Heart left ventricle (tissue), 16 donors: ENCODE results near the gene FGF10. TPM values are rescaled to one million over a fixed set of nuclear protein-coding genes. Genes with fewer than 3 reads are reported as not detected.

ENCODE experiments used
- ATAC-seq, 4 donors: fragments of 200-7000 bp; cut with Tn5 transposase; one replicate each; pipeline ENCODE4 v1.9.1; 2020 to 2022; ENCODE audit warnings: moderate library complexity in 4 of 4, mild to moderate bottlenecking in 3 of 4, moderate number of reproducible peaks in 1 of 4
- DNase-seq, 5 donors: peaks; one replicate each; pipeline ENCODE4 v3.0.0-alpha.2; 2020
- H3K27ac ChIP-seq, 12 donors: fragments of 200-600 bp; sonication (generic) in 4 of 12; one replicate each; pipeline versions ENCODE4 v1.5.0 to v1.8.0; 2016 to 2022; ENCODE audit warnings: mild to moderate bottlenecking in 2 of 12
- H3K27me3 ChIP-seq, 9 donors: fragments of 200-600 bp; sonication (generic) in 2 of 9; one replicate each; pipeline versions ENCODE4 v1.5.1 to v1.8.0; 2016 to 2022; ENCODE audit warnings: mild to moderate bottlenecking in 3 of 9
- H3K36me3 ChIP-seq, 9 donors: fragments of 200-600 bp; sonication (generic) in 2 of 9; one replicate each; pipeline versions ENCODE4 v1.5.0 to v1.8.0; 2018 to 2022; ENCODE audit warnings: mild to moderate bottlenecking in 2 of 9
- H3K4me1 ChIP-seq, 12 donors: fragments of 200-600 bp; sonication (generic) in 4 of 12; one replicate each; pipeline versions ENCODE4 v1.5.0 to v1.8.0; 2016 to 2022; ENCODE audit warnings: mild to moderate bottlenecking in 3 of 12
- H3K4me3 ChIP-seq, 12 donors: fragments of 200-600 bp; sonication (generic) in 4 of 12; one replicate each; pipeline versions ENCODE4 v1.5.0 to v1.8.0; 2017 to 2022; ENCODE audit warnings: mild to moderate bottlenecking in 9 of 12, moderate library complexity in 4 of 12
- H3K9me3 ChIP-seq, 12 donors: fragments of 200-600 bp; sonication (generic) in 4 of 12; one replicate each; pipeline versions ENCODE4 v1.5.0 to v1.8.0; 2016 to 2022; ENCODE audit warnings: mild to moderate bottlenecking in 1 of 12
- POLR2A ChIP-seq, 2 donors: fragments of 450-650 bp; IDR thresholded peaks; one replicate each; pipeline ENCODE4 v1.6.1; 2017; ENCODE audit warnings: antibody characterized with exemption in 2 of 2, mild to moderate bottlenecking in 2 of 2, moderate library complexity in 2 of 2
- WGBS, 4 donors: extraction: QIAGEN DNeasy Blood & Tissue Kit in 2 of 4; methylation state at CpG; one replicate each; pipeline versions ENCODE4 v1.1.5 to v1.1.7; 2013 to 2018; 5-methylcytosine and 5-hydroxymethylcytosine counted together
- intact Hi-C, 10 donors: fragments of 100-400 bp; cut with DNase I; formaldehyde crosslinking; loops; one replicate each; pipeline versions ENCODE4 v1.11.1 to v1.14.2; 2022
- polyA plus RNA-seq, 2 donors: library from polyadenylated mRNA; stranded (reverse); fragments of 200-250 nt; gene quantifications; one replicate each; pipeline ENCODE4 v1.2.3, GENCODE V29; 2013
- total RNA-seq, 9 donors: library from RNA; depleted of rRNA in 2 of 9; stranded (reverse); fragments of >200 nt in 2 of 9; fragmentation: NEBNext Ultra II Directional in 3 of 9; extraction: Animal tissue kit (Norgen Biotek cat#: 25700) in 3 of 9; gene quantifications; one replicate each; pipeline versions ENCODE4 v1.1.0 to v1.2.4, GENCODE V29; 2016 to 2023
- TF ChIP-seq, protein P1 (sequence below), 12 donors: fragments of 200-600 bp; sonication (generic) in 4 of 12; IDR thresholded peaks; one replicate each; pipeline versions ENCODE4 v1.5.0 to v1.8.0; 2018 to 2022; ENCODE audit warnings: antibody characterized with exemption in 12 of 12, mild to moderate bottlenecking in 5 of 12
- donor health status: ischemic (EF 13 %, LVEDD 7.1; RV severe dilation, severe dysfunction).
- donor health status: healthy with polysubstance abuse.
- donor health status: DM: no; HTN: yes; CAD: no.
- donor health status: DM: no; HTN: no; CAD: no.
- donor health status: ischemic (EF 25% LVEDD 6.9; RV normal size, moderate dysfunction).
- donor health status: ischemic (EF 25% LVEDD 5.7; RV mildly dilated, moderate dysfunction).
- donor health status: healthy.
- donor health status: DM: yes; HTN: yes; CAD: no.
- donor health status: ischemic (EF 35%, LVEDD 5.7; RV mildly dilated, moderate dysfunction).
- donor health status: nonischemic (EF 11% LVEDD 7.7; RV severe dilation, severe dysfunction).
- donor health status: DM: yes; HTN: yes; CAD: no.
- donor health status: PGD.
- donor health status: ischemic (EF 29% LVEDD 5.4; RV normal size, mild dysfunction).
- donor health status: nonischemic (EF 23%, LVEDD 6.1; RV moderate dilation, normal function).

FGF10 gene
- total and polyA plus RNA-seq, 11 donors: 0.15 to 2.6 (median 0.51) TPM; not detected in 1

DNA sequence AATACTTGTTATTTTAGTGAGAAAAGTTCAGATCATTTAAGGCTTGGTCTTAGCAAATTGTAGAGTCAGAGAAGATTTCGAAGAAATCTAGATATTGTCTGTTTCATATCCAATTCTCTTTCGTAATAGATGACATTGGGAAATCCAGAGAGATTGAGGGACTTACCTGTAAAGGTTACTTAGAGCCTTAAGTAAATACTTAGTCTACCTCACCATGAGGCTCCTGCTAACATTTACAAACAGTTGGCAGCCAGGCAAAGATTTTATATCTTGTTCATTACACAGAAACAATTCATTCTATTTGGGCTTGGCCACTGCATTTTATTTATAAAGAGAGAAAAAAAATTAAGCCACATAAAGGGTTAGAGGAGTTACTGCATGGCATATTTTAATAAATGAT lies 70.3 kb downstream of the FGF10 start:
- Histone ChIP-seq H3K9me3 (no peaks in the 10 kb centered on the region), H3K4me3 (no peak overlapping the region), H3K36me3 (no peaks in the 10 kb centered on the region), H3K27me3 (no peaks in the 10 kb centered on the region), H3K27ac (no peak overlapping the region), H3K4me1 (no peaks in the 10 kb centered on the region)
- ATAC-seq: no peak
- no peak for DNase-seq
- no peak for TF ChIP-seq POLR2A (IDR thresholded peaks at IDR 0.05)
- TF ChIP-seq, protein P1, sequence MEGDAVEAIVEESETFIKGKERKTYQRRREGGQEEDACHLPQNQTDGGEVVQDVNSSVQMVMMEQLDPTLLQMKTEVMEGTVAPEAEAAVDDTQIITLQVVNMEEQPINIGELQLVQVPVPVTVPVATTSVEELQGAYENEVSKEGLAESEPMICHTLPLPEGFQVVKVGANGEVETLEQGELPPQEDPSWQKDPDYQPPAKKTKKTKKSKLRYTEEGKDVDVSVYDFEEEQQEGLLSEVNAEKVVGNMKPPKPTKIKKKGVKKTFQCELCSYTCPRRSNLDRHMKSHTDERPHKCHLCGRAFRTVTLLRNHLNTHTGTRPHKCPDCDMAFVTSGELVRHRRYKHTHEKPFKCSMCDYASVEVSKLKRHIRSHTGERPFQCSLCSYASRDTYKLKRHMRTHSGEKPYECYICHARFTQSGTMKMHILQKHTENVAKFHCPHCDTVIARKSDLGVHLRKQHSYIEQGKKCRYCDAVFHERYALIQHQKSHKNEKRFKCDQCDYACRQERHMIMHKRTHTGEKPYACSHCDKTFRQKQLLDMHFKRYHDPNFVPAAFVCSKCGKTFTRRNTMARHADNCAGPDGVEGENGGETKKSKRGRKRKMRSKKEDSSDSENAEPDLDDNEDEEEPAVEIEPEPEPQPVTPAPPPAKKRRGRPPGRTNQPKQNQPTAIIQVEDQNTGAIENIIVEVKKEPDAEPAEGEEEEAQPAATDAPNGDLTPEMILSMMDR (IDR thresholded peaks at IDR 0.05): no peak
- WGBS, 4 donors: 83 to 91% (median 86%) methylated on average over 2 of the region's 2 CpGs
- intact Hi-C loops: no loop called here

DNA sequence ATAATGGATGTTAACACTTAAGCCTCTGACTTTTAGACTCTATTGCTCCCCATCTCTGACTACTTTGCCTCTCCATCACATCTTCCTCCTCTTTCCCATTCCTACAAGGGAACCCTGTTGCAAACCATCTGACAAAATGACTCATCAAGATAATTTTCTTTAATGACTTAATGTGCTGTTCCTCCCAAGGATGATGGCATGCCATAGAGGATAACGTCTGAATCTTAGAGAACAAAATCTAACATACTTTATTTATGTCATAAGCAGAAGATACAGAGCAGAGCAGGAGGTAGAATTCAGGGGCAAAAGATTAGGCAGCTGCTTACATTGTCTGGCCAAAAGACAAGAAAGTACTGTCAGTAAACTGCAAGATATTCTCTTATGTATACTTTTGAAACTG lies 76.8 kb downstream of the FGF10 start:
- H3K9me3 ChIP-seq: no peaks in the 10 kb centered on the region
- no peak for ATAC-seq
- no peaks in the 10 kb centered on the region for H3K36me3 ChIP-seq
- intact Hi-C loops: no loop called here
- TF ChIP-seq POLR2A (IDR thresholded peaks at IDR 0.05): no peak
- TF ChIP-seq, protein P1 (IDR thresholded peaks at IDR 0.05): no peak
- no peaks in the 10 kb centered on the region for H3K4me1 ChIP-seq
- no peaks in the 10 kb centered on the region for H3K27me3 ChIP-seq
- H3K4me3 ChIP-seq: no peak overlapping the region
- 33 to 44% (median 39%) methylated on average over 1 of the region's 1 CpG for WGBS, 4 donors
- no peak overlapping the region for H3K27ac ChIP-seq
- no peak for DNase-seq

DNA sequence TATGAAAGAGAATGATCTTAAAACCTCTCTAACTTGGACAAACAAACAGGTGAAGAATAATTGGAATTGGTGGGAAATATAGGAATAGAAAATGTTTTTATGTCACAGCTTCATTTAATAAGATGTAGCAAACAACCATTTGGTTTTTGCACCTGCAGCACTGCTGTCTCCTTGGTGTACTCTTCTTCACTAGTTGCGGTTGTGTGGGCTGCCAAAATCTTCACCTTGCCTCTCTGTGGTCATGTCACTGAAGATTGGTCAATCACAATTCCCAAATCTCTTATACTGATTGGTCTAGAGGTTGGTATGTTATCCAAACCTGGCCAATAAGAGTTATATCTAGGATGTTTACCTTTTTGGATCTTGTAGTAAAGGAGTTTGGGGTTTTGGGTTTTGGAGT lies 88.7 kb downstream of the FGF10 start:
- H3K36me3 ChIP-seq: no peaks in the 10 kb centered on the region
- intact Hi-C loops: no loop called here
- DNase-seq (no peak), ATAC-seq (no peak)
- no peaks in the 10 kb centered on the region for H3K27me3 ChIP-seq
- no peak overlapping the region for H3K27ac ChIP-seq
- H3K4me1 ChIP-seq: no peaks in the 10 kb centered on the region
- 82 to 93% (median 89%) methylated on average over 1 of the region's 1 CpG for WGBS, 4 donors
- no peaks in the 10 kb centered on the region for H3K9me3 ChIP-seq
- no peak overlapping the region for H3K4me3 ChIP-seq
- TF ChIP-seq, protein P1 (IDR thresholded peaks at IDR 0.05): no peak
- no peak for TF ChIP-seq POLR2A (IDR thresholded peaks at IDR 0.05)

DNA sequence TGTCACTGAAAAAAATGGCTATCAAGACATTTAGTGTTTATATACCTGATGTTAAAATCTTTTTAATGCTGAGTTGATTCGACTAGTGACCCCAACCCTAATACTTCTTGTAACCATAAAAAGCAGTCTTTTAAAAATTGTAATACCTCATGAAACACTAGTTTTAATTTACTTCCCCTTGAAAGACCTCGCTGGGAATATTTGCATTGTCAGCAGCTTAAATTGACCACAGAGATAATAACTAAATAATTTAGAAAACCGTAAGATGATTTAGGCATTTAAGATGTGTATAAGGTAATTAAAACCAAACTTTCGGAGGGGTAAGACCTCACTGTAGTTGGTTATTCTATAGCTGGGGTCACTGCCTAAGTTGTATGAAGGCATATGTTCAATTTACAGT lies 89.8 kb downstream of the FGF10 start:
- H3K4me3 ChIP-seq: no peak overlapping the region
- DNase-seq (no peak), ATAC-seq (no peak)
- H3K4me1 ChIP-seq: no peaks in the 10 kb centered on the region
- TF ChIP-seq, protein P1 (IDR thresholded peaks at IDR 0.05): no peak
- no peak for TF ChIP-seq POLR2A (IDR thresholded peaks at IDR 0.05)
- intact Hi-C loops: no loop called here
- H3K27ac ChIP-seq: no peak overlapping the region
- H3K27me3 ChIP-seq: no peaks in the 10 kb centered on the region
- no peaks in the 10 kb centered on the region for H3K9me3 ChIP-seq
- no peaks in the 10 kb centered on the region for H3K36me3 ChIP-seq
- WGBS, 4 donors: 82 to 84% (median 84%) methylated on average over 4 of the region's 4 CpGs
